GM21576 (cell line): ENCODE measurements around the gene ATG4C.

ENCODE experiments used
- ATAC-seq: cut with Tn5 transposase; IDR thresholded peaks from one replicate; pipeline ENCODE4 v1.9.1; 2021; ENCODE audit warnings: mild to moderate bottlenecking, moderate library complexity; ENCODE audit not compliant: unreplicated experiment

ATG4C gene

GRCh38 chr1:62836856-62837540 lies 53.1 kb downstream of the ATG4C start:
- ATAC-seq, result no peak

GRCh38 chr1:62840555-62840954 lies 56.6 kb downstream of the ATG4C start:
- no peak for ATAC-seq

DNA sequence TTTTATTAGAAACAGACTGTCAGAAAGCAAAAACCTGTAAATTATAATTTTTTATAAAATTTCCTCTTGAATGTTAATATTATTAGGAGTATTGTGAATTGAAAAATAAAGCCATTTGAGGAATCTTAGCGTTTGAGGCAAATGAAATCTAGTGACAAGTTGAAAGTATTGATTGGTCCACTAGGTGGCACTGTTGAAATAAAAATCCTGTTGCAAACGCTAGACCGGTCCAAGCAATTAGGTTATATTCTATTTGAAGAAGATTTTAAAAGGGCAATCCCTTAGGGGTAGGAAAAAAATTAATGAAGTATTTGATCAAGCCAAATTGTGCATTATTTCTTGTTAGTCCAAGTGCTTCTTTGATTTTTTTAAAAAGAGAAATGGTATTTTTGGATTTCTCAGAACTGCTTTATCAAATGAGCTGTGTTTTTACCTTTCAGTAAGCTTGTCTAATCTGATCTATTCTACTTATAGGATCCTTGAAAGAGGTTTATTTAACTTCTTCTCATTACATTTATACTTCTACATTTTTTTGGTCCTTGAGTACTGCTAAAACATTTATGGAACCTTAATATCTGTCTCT lies 57.7 kb downstream of the ATG4C start:
- peak; percentile 49 for ATAC-seq

- no peak for ATAC-seq
These were observed 60.1 kb downstream of the ATG4C start for GRCh38 chr1:62844030-62844429.

- no peak for ATAC-seq
These were observed 65.1 kb downstream of the ATG4C start for GRCh38 chr1:62849031-62849430.

DNA sequence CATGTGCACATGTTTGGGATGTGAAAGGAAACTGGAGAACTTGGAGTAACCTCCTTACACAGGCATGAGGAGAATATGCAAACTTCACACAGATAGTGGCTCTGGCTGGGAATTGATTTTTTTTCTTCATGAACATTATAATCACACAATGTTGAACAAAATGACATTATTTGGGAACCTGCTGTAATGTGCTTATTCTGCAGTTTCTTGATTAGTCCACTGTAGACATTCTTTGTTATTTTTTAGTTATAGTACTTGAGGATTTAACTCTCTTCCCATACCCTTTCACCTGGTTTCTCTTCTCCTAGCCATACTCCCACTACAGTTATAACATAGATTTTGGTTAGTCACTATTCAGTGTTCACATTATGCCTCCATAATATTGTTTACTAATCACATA lies 68.3 kb downstream of the ATG4C start:
- ATAC-seq, result no peak

DNA sequence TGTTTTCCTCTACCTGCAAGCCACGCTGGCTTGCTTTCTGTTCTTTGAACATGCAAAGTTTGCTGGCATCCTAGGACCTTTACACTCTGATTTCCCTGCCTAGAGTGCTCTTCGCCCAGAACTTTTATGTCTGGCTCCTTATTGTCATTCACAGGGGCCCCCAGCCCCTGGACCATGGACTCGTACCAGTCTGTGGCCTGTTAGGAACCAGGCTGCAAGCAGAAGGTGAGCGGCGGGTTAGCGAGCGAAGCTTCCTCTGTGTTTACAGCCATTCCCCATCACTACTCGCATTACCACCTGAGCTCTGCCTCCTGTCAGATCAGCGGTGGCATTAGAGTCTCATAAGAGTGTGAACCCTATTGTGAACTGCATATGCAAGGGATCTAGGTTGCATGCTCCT lies 73.0 kb downstream of the ATG4C start:
- ATAC-seq, result no peak

DNA sequence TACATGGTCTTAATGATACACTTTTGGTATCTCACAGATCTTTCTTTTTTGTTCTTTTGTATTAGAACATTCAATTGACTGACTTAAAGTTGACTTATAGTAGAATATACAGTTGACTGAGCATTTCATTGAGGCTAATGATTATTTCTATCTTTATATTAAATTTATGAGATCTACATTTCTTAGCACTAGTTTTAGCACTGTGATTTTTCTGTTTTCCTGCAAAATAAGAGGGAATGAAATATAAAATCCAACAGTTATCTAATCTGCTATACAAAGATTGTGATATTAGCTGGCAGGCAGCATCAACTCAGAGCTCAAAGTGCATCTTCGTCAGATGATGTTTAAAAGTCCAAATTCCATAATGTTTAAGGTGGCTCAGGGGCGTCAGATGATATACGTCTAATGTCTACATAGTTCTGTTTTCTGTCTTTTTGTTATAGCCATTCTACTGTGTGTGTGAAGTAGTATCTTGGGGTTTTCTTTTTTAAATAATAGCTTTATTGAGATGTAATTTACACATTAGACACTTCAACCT lies 85.4 kb downstream of the ATG4C start:
- ATAC-seq, result no peak

GRCh38 chr1:62870148-62870547 lies 86.2 kb downstream of the ATG4C start:
- no peak for ATAC-seq

DNA sequence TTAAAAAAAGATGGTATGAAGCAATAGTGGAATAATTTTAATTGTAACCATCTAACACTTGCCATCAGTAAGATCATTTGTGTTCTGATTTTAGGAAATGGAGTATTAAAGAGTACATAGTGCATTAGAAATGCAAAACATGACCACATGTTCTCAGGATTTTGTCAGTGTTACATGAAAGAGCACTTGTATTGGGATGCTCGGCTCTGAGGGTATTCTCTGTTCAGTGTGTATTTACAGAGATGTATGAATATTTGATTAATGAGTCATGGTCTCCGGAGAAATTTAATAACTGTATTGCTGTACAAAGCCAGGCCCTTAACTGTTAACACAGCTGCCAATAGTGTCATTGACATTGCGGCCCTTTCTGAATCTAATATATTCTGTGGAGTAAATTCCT lies 91.7 kb downstream of the ATG4C start:
- ATAC-seq, result no peak

GRCh38 chr1:62876535-62876934 lies 92.6 kb downstream of the ATG4C start:
- no peak for ATAC-seq

DNA sequence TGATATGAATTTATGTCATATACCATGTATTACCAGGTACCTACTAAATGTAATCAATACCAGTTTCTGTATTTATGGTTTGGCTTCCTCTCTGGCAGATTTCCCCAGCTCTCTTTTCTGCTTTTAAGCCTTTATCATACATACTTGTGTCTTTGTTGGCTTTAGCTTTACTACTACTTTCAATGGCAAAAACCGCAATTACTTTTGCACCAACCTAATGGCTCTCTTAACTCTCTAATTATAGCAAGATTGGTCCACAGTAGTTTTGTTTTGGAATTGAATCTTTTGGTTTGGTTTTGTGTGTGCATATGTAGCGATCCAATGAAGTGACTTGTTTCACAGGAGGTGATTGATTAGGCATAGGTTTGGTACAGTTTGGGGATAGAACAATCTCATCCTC lies 93.6 kb downstream of the ATG4C start:
- no peak for ATAC-seq

- ATAC-seq, result no peak
These were observed 96.0 kb downstream of the ATG4C start for GRCh38 chr1:62879962-62880361.

DNA sequence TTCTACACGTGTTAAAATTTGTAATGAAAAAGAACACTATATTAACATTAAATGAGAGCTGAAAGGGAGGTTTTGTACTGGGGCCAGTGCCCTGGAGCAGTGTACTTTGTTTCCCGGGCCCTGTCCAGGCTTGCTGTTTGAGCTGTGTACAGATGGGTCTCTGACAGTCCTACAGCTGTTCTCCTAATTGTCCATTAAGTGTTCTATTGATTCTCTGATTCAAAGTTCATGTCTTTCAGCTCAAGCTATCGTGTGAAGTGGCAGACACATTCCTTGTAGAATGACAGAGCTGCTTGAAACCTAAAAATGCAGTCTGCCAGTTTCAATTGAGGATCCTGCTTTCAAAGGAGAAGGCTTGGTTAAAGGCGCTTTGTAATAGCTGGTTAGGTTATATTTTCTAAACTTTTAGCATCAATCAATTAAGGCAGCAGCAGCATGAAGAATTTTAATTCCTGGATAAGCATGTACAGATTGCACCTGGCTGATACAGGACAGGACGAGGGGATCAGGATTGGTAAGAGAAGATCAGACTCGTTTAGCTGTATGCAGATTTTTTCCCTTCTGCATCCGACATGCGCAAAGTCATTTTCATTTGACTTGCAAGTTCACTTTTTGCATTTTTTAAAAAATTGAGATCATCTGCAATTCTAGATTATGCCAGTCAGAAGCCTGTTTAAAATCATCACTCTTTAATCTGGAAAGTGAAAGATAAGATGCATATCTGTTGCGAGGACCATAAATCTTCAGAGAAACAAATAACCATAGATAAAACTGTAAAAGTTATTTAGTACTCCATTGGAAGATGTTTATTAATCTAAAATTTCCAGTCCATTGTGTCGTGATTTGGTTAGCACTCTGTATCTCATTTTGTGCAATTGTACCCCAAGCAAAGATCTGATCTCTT lies 98.5 kb downstream of the ATG4C start:
- ATAC-seq, result no peak

DNA sequence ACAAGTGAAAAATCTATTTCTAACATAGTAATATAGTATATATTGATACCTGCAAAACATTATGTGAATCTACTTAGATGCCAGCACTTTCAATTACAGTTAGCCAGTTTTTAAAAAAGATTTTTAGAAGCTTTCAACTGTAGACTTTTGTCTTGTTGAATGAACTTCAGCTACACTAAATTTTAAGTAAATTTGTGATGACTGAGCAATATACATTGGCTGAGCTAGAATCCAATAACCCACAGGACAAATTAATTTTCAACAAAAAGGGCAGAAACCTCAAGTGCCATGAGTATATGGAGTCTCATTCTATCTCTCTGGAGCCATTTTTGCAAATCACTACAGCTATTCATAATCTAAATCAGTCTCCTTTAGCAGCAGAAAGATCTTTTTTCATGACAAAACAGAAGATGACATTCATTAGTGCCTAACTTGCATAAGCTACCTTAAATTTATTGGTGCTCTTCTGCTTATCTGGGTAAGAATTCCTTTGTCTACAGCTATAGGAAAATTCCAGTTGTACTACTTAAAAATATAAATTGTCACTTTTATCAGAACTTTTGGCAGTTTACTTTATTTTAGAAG lies 100.3 kb downstream of the ATG4C start:
- no peak for ATAC-seq

GRCh38 chr1:62887799-62888507 lies 104.0 kb downstream of the ATG4C start:
- no peak for ATAC-seq

DNA sequence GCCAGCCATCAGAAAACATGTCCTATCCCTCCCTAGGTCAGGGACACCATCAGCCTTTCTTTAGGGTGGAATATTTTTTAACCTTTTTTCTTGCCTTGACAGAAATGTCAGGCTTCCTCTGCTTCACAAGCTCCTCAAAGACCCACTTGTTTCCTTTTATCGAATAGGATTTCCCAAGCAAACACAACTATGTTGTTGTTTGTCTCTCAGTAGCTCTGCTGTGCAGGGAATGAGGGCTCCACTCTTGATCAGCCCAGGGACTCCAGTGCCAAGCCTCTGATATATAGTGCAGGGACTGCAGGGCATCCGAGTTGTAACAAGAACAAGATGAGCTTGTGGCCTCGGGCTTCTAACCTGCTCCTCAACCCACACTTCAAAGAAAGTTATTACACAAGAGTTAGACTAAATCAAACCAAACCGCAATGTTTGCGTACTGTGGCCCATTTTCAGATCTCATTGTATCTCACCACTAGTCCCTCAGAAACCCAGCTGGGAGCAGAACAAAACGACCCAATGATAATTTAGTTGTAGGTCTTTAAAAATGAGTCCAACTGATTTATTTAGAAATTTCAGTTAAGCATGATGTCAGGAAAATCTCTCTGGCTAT lies 108.1 kb downstream of the ATG4C start:
- ATAC-seq, result no peak

GRCh38 chr1:62897788-62898187 lies 113.9 kb downstream of the ATG4C start:
- ATAC-seq, result no peak

GRCh38 chr1:62900566-62900965 lies 116.6 kb downstream of the ATG4C start:
- no peak for ATAC-seq

GRCh38 chr1:62901650-62902049 lies 117.7 kb downstream of the ATG4C start:
- ATAC-seq, result no peak
